ENCODE results near the gene ACOXL.

DNA sequence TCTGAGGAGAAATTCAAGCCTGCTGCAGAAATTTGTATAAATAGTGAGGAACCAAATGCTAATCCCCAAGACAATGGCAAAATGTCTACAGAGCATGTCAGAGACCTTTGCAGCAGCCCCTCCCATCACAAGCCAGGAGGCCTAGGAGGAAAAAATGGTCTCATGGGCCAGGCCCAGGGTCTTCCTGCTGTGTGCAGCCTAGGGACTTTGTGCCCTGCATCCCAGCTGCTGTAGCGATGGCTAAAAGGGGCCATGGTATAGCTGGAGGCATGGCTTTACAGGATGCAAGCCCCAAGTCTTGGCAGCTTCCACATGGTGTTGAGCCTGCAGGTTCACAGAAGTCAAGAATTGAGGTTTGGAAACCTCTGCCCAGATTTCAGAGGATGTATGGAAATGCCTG lies 197.2 kb downstream of the ACOXL start:
- TF ChIP-seq CTCF (conservative IDR thresholded peaks at IDR 0.05 in 1 of 2, IDR thresholded peaks at IDR 0.05 in 1 of 2; ENCODE audit: extremely low read depth in 1 of 2, insufficient read depth in 1 of 2, low read depth in 1 of 2, low read length in 2 of 2): no peak
- no peak for TF ChIP-seq EZH2 (IDR thresholded peaks at IDR 0.05; ENCODE audit: borderline replicate concordance, low read length)

Measured in mammary epithelial cell (primary cell).